Body of pancreas (tissue), 4 donors: ENCODE results near the gene SPRED3.

ENCODE experiments used
- CTCF ChIP-seq, 7 experiments: fragments of 450-650 bp in 4 of 7; fragments of 200-600 bp in 3 of 7; sonication (generic) in 3 of 7; IDR thresholded peaks; one replicate each; pipeline ENCODE4 v1.5.1; 2016 to 2019; ENCODE audit warnings: antibody characterized with exemption in 7 of 7
- POLR2A ChIP-seq, 3 donors: fragments of 450-650 bp; IDR thresholded peaks; one replicate each; pipeline ENCODE4 v1.6.1; 2016; ENCODE audit warnings: antibody characterized with exemption in 3 of 3, mild to moderate bottlenecking in 2 of 3

DNA sequence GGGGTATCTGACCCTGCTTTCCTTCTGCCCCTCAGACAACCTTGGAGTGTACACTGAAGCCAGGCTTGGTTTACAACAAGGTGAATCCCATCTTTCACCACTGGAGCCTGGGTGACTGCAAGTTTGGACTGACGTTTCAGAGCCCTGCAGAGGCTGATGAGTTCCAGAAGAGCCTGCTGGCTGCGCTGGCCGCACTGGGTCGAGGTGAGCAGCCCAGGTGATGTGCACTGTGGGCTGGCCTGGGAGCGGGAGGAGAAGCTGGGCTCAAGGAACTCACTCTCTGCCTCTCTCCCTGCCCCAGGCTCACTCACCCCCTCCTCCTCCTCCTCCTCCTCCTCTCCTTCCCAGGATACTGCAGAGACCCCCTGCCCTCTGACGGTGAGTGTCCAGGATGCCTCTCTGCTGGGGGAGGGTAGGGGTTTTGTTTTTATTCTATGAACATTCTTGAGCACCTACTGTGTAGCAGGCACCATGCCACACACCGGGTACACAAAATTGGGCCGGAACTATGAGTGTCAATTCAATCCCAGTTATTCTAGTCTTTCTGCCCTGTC lies 3.5 kb downstream of the SPRED3 start:
- TF ChIP-seq POLR2A (IDR thresholded peaks at IDR 0.05) (no peak), CTCF (IDR thresholded peaks at IDR 0.05) (no peak)
